Progenitor cell of endocrine pancreas (in vitro differentiated cells): ENCODE results near the gene EPM2AIP1. TPM values are rescaled to one million over a fixed set of nuclear protein-coding genes. Genes with fewer than 3 reads are reported as not detected.

ENCODE experiments used
- DNase-seq: peaks from one replicate; pipeline ENCODE4 v3.0.0; 2021; ENCODE audit warnings: low spot score; ENCODE audit not compliant: unreplicated experiment
- H3K27ac Mint-ChIP-seq: 2 replicates; pipeline ENCODE4 v1.8.0; 2021; ENCODE audit warnings: mild to moderate bottlenecking, moderate library complexity, mixed read lengths
- H3K27me3 Mint-ChIP-seq: 2 replicates; pipeline ENCODE4 v1.8.0; 2021; ENCODE audit warnings: mixed read lengths
- H3K36me3 Mint-ChIP-seq: 2 replicates; pipeline ENCODE4 v1.8.0; 2022; ENCODE audit warnings: mixed read lengths; ENCODE audit not compliant: insufficient read depth
- H3K4me1 Mint-ChIP-seq: 2 replicates; pipeline ENCODE4 v1.8.0; 2021; ENCODE audit warnings: low read depth, mixed read lengths
- H3K4me3 Mint-ChIP-seq: 2 replicates; pipeline ENCODE4 v1.8.0; 2021; ENCODE audit warnings: low read depth, mild to moderate bottlenecking, moderate library complexity, mixed read lengths
- H3K9me3 Mint-ChIP-seq: 2 replicates; pipeline ENCODE4 v1.8.0; 2021; ENCODE audit warnings: low read depth, mixed read lengths
- CTCF ChIP-seq: fragments of 200-600 bp; sonication (generic); IDR thresholded peaks from one replicate; pipeline ENCODE4 v1.5.0; 2021; ENCODE audit warnings: antibody characterized with exemption, mild to moderate bottlenecking; ENCODE audit not compliant: unreplicated experiment
- total RNA-seq: library from RNA; stranded (reverse); gene quantifications from 2 replicates; pipeline ENCODE4 v1.2.1, GENCODE V29; 2021

EPM2AIP1 gene
- total RNA-seq, 1 donor from 2014 or later: 29.7 TPM

- Mint-ChIP-seq H3K4me3 (no peak overlapping the region), H3K27me3 (no peaks in the 10 kb centered on the region), H3K36me3 (peaks cover 29% of the 10 kb centered on the region), H3K4me1 (no peaks in the 10 kb centered on the region), H3K27ac (peak overlapping the region; percentile 36), H3K9me3 (peaks cover 6% of the 10 kb centered on the region)
- TF ChIP-seq CTCF: no peak
- DNase-seq: no peak
Measured at GRCh38 chr3:37029111-37029510, 36.2 kb upstream of the EPM2AIP1 start.

GRCh38 chr3:37028329-37028728 is 35.4 kb upstream of the EPM2AIP1 start:
- Mint-ChIP-seq H3K36me3 (peaks cover 33% of the 10 kb centered on the region), H3K4me3 (no peak overlapping the region), H3K4me1 (no peaks in the 10 kb centered on the region), H3K27me3 (no peaks in the 10 kb centered on the region), H3K27ac (no peak overlapping the region), H3K9me3 (peaks cover 6% of the 10 kb centered on the region)
- TF ChIP-seq CTCF: no peak
- DNase-seq: no peak

- TF ChIP-seq CTCF: no peak
- Mint-ChIP-seq H3K4me1 (no peaks in the 10 kb centered on the region), H3K9me3 (peaks cover 9% of the 10 kb centered on the region), H3K36me3 (peaks cover 43% of the 10 kb centered on the region), H3K27ac (no peak overlapping the region), H3K4me3 (no peak overlapping the region), H3K27me3 (no peaks in the 10 kb centered on the region)
- no peak for DNase-seq
Measured at GRCh38 chr3:37026851-37027250, 33.9 kb upstream of the EPM2AIP1 start.

GRCh38 chr3:37025561-37026335 is 32.8 kb upstream of the EPM2AIP1 start:
- TF ChIP-seq CTCF: no peak
- H3K27ac Mint-ChIP-seq: no peak overlapping the region
- DNase-seq: no peak
- H3K36me3 Mint-ChIP-seq: peaks cover 48% of the 10 kb centered on the region
- H3K4me1 Mint-ChIP-seq: no peaks in the 10 kb centered on the region
- no peaks in the 10 kb centered on the region for H3K27me3 Mint-ChIP-seq
- no peak overlapping the region for H3K4me3 Mint-ChIP-seq
- H3K9me3 Mint-ChIP-seq: peaks cover 9% of the 10 kb centered on the region

GRCh38 chr3:37024820-37025405 is 32.0 kb upstream of the EPM2AIP1 start:
- Mint-ChIP-seq H3K4me3 (no peak overlapping the region), H3K27ac (no peak overlapping the region), H3K9me3 (peaks cover 9% of the 10 kb centered on the region), H3K4me1 (no peaks in the 10 kb centered on the region), H3K27me3 (no peaks in the 10 kb centered on the region), H3K36me3 (peaks cover 53% of the 10 kb centered on the region)
- no peak for DNase-seq
- TF ChIP-seq CTCF: no peak
